Neural crest cell (in vitro differentiated cells): Measurements from ENCODE around the gene FASN. TPM values are rescaled to one million over a fixed set of nuclear protein-coding genes. Genes with fewer than 3 reads are reported as not detected.

Source experiments
- DNase-seq: peaks from one replicate; pipeline ENCODE4 v3.0.0; 2021; ENCODE audit warnings: low read depth, mixed read lengths, low spot score
- H3K27ac Mint-ChIP-seq: one replicate; pipeline ENCODE4 v1.8.0; 2021; ENCODE audit warnings: mild to moderate bottlenecking, mixed read lengths; ENCODE audit not compliant: unreplicated experiment
- H3K27me3 Mint-ChIP-seq: 2 replicates; pipeline ENCODE4 v1.8.0; 2021; ENCODE audit warnings: low read depth, mild to moderate bottlenecking, mixed read lengths
- H3K36me3 Mint-ChIP-seq: 2 replicates; pipeline ENCODE4 v1.8.0; 2021; ENCODE audit warnings: low read depth, mild to moderate bottlenecking, mixed read lengths
- H3K4me1 Mint-ChIP-seq: 2 replicates; pipeline ENCODE4 v1.8.0; 2021; ENCODE audit warnings: mixed read lengths
- H3K4me3 Mint-ChIP-seq: one replicate; pipeline ENCODE4 v1.8.0; 2021; ENCODE audit warnings: mild to moderate bottlenecking, mixed read lengths
- H3K9me3 Mint-ChIP-seq: 2 replicates; pipeline ENCODE4 v1.8.0; 2021; ENCODE audit warnings: mixed read lengths
- total RNA-seq: library from RNA; stranded (reverse); gene quantifications from 2 replicates; pipeline ENCODE4 v1.2.1, GENCODE V29; 2021
- TF ChIP-seq, protein P1 (sequence below): fragments of 200-600 bp; sonication (generic); conservative IDR thresholded peaks from 2 replicates; pipeline ENCODE4 v1.5.0; 2021; ENCODE audit warnings: antibody characterized with exemption, mild to moderate bottlenecking

The FASN gene
- total RNA-seq, 1 donor from 2014 or later = 839 TPM

DNA sequence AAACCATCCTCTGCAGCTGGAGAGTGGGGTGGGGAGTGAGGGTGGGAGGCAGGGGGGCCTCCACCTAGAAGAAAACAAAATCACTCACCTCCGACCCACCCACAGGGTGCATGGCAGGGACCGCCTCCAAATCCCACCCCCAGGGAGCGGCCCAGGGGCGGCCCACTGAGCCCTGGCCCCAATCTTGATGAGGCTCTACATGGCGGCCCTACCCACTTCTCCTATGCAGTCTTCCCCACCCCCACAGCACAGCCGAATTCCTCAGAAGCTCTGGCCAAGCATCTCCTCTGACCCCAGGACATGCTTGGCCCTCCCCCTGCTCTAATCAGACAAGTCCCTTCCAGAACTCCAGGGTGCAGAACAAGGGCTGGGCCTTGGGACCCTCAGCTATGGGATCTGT is 18.2 kb upstream of the FASN start:
- H3K27me3 Mint-ChIP-seq = no peaks in the 10 kb centered on the region
- peaks cover 41% of the 10 kb centered on the region for H3K4me1 Mint-ChIP-seq
- H3K4me3 Mint-ChIP-seq = no peak overlapping the region
- DNase-seq = no peak
- no peaks in the 10 kb centered on the region for H3K9me3 Mint-ChIP-seq
- peak overlapping the region; percentile 71 for H3K27ac Mint-ChIP-seq
- TF ChIP-seq, protein P1, sequence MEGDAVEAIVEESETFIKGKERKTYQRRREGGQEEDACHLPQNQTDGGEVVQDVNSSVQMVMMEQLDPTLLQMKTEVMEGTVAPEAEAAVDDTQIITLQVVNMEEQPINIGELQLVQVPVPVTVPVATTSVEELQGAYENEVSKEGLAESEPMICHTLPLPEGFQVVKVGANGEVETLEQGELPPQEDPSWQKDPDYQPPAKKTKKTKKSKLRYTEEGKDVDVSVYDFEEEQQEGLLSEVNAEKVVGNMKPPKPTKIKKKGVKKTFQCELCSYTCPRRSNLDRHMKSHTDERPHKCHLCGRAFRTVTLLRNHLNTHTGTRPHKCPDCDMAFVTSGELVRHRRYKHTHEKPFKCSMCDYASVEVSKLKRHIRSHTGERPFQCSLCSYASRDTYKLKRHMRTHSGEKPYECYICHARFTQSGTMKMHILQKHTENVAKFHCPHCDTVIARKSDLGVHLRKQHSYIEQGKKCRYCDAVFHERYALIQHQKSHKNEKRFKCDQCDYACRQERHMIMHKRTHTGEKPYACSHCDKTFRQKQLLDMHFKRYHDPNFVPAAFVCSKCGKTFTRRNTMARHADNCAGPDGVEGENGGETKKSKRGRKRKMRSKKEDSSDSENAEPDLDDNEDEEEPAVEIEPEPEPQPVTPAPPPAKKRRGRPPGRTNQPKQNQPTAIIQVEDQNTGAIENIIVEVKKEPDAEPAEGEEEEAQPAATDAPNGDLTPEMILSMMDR = no peak
- H3K36me3 Mint-ChIP-seq = no peaks in the 10 kb centered on the region

DNA sequence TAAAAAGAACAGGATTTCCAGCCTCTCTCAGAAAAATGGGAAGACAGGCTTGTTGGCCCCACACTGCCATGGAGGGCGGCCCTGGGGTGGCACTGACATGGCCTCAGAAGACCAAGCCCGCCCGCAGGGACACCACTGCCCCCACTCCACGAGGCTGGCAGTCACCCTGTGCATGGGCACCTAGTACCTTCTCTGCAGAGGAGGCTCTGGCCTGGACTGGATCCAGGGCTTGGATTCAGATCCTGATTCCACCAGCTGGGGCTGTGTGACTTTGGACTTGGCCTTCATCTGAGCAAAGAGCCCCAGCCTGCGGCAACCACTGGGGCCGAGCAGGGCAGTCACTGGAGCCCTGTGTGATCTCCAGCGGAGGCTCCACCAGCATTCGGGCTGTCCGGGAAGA is 16.8 kb upstream of the FASN start:
- TF ChIP-seq, protein P1 = no peak
- no peaks in the 10 kb centered on the region for H3K36me3 Mint-ChIP-seq
- H3K27ac Mint-ChIP-seq = no peak overlapping the region
- no peak overlapping the region for H3K4me3 Mint-ChIP-seq
- H3K9me3 Mint-ChIP-seq = no peaks in the 10 kb centered on the region
- H3K4me1 Mint-ChIP-seq = peaks cover 35% of the 10 kb centered on the region
- no peak for DNase-seq
- H3K27me3 Mint-ChIP-seq = no peaks in the 10 kb centered on the region

DNA sequence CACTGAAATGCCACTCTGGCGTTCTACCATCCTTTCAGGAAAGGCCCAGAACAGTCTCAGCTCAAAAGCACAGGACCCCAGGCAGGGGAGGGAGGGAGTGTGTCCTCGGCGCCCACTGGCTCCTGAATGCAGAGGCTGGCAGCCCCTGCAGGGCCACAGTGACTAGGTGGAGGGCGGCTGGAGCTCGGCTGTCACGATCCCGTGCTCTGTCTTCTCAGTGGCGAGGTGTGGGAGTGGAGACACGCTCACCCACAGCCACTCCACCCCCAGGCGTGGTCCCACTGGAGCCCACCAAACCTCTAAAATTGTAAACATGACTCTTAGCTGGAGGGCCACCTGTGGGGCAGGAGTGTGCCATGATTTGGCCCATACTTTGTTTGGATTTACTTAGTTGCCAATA is 16.4 kb upstream of the FASN start:
- Mint-ChIP-seq H3K27ac (no peak overlapping the region), H3K4me1 (peaks cover 31% of the 10 kb centered on the region), H3K9me3 (no peaks in the 10 kb centered on the region), H3K36me3 (no peaks in the 10 kb centered on the region), H3K4me3 (no peak overlapping the region), H3K27me3 (no peaks in the 10 kb centered on the region)
- no peak for DNase-seq
- TF ChIP-seq, protein P1 = no peak

DNA sequence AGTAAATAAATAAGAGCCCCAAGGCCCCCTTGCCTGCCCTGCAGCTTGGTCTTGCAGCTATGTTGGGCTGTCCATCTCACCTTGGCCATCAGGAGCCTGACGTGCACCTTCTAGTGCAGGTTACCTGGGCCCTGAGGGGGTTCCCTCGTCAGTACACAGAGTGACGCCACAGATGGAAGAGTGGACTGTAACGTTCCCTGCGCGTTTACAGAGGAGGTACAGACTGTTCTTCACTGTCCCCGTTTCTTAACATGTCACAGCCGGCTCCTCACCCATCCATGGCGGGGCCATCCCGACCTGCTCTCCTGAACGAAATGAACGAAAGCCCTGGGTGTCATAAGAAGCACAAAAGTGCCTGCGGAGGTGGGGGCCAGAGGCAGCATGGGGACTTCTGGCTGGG is 15.9 kb upstream of the FASN start:
- TF ChIP-seq, protein P1 = no peak
- peaks cover 1% of the 10 kb centered on the region for H3K36me3 Mint-ChIP-seq
- H3K27me3 Mint-ChIP-seq = no peaks in the 10 kb centered on the region
- peak overlapping the region; percentile 56 for H3K4me3 Mint-ChIP-seq
- no peak for DNase-seq
- H3K9me3 Mint-ChIP-seq = no peaks in the 10 kb centered on the region
- no peak overlapping the region for H3K27ac Mint-ChIP-seq
- peaks cover 29% of the 10 kb centered on the region for H3K4me1 Mint-ChIP-seq

DNA sequence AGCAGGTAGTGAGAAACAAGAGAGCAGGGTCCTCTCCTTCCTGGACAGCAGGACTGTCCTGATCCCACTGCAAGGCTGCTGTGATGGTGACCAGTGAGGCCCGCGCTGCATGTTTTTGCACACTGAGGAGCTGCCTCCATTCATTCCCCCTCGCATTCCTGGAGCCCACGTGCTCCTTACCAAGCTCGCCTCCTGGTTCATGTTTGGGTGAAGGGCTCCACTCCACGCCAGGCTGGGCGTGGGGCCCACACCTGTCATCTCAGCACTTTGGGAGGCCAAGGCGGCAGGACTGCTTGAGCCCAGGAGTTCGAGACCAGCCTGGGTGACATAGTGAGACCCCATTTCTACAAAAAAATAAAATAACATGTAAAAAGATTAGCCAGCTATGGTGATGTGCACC is 15.4 kb upstream of the FASN start:
- H3K4me1 Mint-ChIP-seq = peaks cover 29% of the 10 kb centered on the region
- no peaks in the 10 kb centered on the region for H3K27me3 Mint-ChIP-seq
- no peaks in the 10 kb centered on the region for H3K9me3 Mint-ChIP-seq
- H3K36me3 Mint-ChIP-seq = peaks cover 3% of the 10 kb centered on the region
- DNase-seq = no peak
- no peak overlapping the region for H3K27ac Mint-ChIP-seq
- H3K4me3 Mint-ChIP-seq = no peak overlapping the region
- TF ChIP-seq, protein P1 = no peak

DNA sequence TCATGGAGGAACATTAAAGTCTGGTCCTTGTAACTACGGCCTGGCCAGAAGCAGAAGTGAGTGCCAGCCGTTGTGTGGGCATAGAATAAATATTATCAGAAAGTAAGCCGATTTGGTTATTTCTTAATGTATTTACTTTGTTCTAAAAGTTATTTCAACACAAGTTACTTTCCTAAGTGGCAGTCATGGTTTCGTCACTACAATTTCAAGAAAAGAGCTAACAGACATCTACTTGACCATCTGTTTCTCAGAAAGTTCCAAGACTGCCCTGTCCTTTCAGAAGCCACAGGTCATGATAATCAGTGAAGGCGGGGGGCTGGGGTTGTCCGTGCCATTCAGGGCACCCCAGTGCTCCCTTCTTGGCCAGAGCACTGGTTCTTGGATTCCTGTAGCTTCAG is 14.9 kb upstream of the FASN start:
- Mint-ChIP-seq H3K36me3 (peaks cover 3% of the 10 kb centered on the region), H3K9me3 (no peaks in the 10 kb centered on the region), H3K27ac (peak overlapping the region; percentile 31), H3K4me3 (no peak overlapping the region), H3K4me1 (peaks cover 29% of the 10 kb centered on the region), H3K27me3 (no peaks in the 10 kb centered on the region)
- DNase-seq = no peak
- TF ChIP-seq, protein P1 = no peak
